ENCODE results near the gene RAP1GAP. TPM values are rescaled to one million over a fixed set of nuclear protein-coding genes. Genes with fewer than 3 reads are reported as not detected.

Gene RAP1GAP
- polyA plus RNA-seq, 3 donors, result 16.9 to 23.3 (median 20.7) TPM

DNA sequence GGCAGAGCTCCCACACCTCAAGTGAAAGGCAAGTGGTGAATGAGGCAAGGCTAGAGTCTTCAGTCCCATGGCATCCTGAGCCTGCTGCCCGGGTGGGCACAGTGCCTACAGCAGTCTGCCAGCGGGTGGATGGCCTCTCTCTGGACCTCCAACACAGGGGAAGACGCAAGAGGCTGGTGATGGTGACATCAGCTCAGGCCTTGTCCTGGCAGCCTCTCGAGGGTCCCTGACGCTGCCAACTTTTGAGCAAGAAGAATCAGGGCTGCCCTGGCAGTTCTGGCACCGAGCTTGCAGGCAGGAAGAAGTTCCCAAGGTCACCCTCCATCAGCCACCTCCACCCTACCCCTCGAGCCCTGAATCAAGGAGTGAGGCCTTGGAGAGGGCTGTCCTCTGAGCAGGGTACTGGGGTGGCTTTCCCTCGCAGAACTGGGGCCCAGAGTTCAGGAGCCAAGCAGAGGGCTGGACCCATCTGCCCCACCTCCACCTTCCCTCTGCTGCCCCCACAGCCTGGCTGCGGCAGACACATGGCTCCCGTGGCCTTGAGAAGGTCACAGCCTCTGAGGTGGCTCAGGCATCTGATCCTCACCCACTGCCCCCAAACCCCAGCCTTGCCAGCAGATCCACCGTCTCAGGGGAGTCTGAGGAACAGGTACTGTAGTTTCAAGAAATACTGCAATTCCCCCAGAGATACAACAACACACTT lies 5.8 kb downstream of the RAP1GAP start:
- no peak for DNase-seq (ENCODE audit: low read depth in 3 of 3, low spot score in 2 of 3)

DNA sequence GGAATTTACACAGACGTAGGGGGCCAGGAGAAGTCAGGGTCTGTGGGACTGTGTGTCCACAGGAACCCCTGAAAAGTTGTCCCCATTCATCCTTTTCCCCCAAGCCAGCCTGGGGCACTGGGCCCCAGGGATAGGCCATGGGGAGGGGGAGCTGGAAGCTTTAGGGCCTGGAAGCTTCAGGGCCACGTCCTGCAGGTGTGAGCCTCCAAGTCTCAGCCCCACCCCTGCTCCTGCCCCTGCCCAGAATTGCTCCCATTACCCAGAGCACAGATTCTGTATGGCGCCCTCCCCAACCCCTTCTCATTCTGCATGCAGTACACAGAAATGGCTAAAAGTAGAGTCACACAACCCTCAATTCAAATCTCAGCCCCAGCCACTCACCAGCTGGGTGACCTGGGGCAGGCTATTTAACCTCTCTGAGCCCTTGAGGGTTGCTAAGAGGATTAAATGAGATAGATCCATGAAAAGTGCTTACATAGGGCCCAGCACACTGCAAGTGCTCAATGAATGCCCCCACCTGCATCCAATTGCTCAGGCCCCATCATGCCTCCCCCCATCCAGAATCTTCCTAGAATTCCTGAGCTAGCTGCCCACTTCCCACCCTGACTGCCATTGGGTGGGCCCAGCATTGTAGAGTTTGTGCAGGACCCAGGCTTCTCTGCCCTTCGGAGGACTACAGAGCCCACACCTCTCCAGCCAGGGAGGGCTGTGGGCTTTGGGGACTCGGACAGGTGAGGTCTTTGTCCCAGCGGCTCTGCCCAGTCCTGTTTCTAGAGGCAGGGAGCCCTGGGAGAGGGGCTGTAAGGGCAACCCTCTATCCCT lies 6.5 kb downstream of the RAP1GAP start:
- DNase-seq (ENCODE audit: low read depth in 3 of 3, low spot score in 2 of 3), result no peak

- DNase-seq (ENCODE audit: low read depth in 3 of 3, low spot score in 2 of 3), result no peak
Observed at GRCh38 chr1:21661886-21662285, 7.3 kb downstream of the RAP1GAP start.

DNA sequence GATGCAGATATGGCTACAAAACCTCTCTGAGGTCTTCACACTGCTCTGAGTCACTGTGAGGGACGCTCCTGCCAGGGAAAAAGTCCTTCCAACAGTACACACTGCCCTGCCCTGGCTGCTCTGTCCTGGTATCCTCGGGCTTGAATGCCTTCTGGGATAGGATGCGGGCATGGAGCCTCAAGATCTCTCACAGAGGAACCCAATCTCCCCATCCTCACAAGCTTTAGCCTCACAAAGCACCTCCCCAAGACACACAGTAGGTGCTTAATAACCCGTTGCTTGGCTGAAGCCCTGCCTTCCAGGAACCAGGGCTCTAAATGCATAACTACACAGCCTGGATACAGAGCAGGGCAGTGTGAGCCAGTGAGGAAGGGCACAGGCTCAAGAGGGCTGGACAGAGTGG lies 9.2 kb downstream of the RAP1GAP start:
- no peak for DNase-seq (ENCODE audit: low read depth in 3 of 3, low spot score in 2 of 3)

DNA sequence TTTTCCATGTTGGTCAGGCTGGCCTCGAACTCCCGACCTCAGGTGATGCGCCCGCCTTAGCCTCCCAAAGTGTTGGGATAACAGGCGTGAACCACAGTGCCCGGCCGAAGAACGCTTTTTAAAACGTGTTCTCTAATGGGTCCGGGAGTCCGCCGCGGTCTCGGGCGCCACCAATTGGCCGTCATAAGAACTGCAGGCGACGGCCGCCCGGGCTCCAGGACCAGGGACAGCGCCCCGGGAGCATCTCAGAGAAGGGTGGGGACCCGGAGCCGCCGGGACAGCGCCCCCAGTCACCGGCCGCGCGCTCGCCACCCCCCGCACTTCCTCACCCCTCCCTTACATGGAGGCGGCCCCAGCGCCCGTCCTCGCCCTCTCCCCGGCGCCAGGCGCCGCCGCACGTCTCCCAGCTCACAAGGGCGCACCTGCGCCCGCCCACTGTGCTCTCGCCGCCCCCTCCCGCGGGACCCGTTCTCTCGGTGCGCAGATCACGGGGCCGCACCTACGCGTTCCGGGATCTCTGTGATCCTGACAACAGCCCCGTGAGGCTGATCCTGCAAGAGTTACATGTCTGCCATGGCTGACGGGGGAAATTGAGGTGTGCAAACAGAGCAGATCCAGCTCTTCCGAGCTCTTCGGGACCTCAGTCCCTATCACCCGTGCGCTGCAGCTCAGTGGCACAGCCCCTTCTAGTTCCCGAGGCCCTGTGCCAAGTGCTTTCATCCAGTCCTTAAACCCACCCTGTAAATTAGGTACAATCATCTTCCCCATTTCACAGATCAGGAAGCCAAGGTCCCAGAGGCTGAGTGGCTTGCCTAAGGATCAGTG lies 9.8 kb downstream of the RAP1GAP start:
- DNase-seq (ENCODE audit: low read depth in 3 of 3, low spot score in 2 of 3), result no peak

- DNase-seq (ENCODE audit: low read depth in 3 of 3, low spot score in 2 of 3), result no peak
Observed at GRCh38 chr1:21657456-21658190, 11.5 kb downstream of the RAP1GAP start.

GRCh38 chr1:21655748-21656147 lies 13.4 kb downstream of the RAP1GAP start:
- DNase-seq (ENCODE audit: low read depth in 3 of 3, low spot score in 2 of 3), result no peak

- no peak for DNase-seq (ENCODE audit: low read depth in 3 of 3, low spot score in 2 of 3)
Observed at GRCh38 chr1:21655259-21655658, 13.9 kb downstream of the RAP1GAP start.

GRCh38 chr1:21654209-21654608 lies 14.9 kb downstream of the RAP1GAP start:
- DNase-seq (ENCODE audit: low read depth in 3 of 3, low spot score in 2 of 3), result no peak

- DNase-seq (ENCODE audit: low read depth in 3 of 3, low spot score in 2 of 3), result no peak
Observed at GRCh38 chr1:21653744-21654100, 15.4 kb downstream of the RAP1GAP start.

- no peak for DNase-seq (ENCODE audit: low read depth in 3 of 3, low spot score in 2 of 3)
Observed at GRCh38 chr1:21652937-21653743, 16.0 kb downstream of the RAP1GAP start.

GRCh38 chr1:21652101-21652936 lies 16.8 kb downstream of the RAP1GAP start:
- no peak for DNase-seq (ENCODE audit: low read depth in 3 of 3, low spot score in 2 of 3)

DNA sequence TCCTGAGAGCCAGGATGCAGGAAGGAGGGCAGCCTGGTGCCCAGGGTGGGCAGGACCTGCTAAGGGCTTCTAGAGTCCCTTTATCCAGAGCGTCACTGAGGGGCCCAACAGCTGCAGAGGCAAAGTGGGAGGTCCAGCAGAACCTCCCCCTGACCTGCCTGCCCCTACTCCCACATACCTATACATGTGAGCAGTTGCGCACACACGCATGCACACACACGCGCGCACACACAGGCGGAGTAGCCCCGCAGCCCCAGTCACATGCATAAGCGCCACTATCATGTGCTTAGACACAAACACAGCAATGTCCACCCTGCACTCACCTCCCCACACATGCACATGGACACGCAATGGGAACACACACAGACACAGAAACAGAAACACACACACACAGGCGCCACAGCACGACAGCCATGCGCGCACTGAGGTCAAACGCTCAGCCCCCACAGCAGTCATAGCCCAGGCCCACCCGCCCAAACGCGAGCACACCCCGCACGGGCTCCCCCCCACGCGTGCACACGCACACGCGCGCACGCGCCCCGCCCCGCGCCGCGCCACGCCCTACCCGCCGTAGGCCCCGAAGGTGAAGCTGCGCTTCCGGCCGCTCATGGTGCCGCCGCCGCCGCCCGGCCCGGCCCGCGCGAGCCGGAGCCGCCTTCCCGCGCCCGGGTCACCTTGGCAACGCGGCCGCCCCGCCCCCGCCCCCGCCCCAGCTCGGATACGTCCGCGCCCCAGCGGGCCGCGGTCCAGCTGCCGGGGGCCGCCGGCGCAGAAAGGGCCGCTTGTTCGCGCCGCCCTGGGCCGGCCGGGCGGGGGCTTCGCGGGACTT lies 17.7 kb downstream of the RAP1GAP start:
- no peak for DNase-seq (ENCODE audit: low read depth in 3 of 3, low spot score in 2 of 3)

- DNase-seq (ENCODE audit: low read depth in 3 of 3, low spot score in 2 of 3), result no peak
Observed at GRCh38 chr1:21650400-21650799, 18.8 kb downstream of the RAP1GAP start.

DNA sequence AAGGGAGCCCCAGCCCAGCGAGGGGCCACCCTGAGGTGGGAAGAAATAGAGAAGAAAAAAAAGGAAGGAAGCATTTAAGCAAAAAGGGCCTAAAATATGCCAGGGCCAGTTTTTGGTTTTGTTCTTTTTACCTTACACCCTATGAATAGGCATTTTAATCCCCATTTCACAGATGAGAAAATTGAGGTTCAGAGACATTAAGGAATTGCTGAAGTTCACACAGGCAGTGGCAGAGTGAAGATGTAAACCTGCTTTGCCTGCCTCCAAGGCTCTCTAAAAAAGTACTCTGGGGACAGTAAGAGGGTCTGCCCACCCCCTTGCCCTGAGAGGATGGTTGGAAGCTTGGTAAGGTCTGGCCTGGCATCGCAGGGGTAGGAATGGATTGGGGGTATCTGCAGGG lies 19.8 kb downstream of the RAP1GAP start:
- DNase-seq (ENCODE audit: low read depth in 3 of 3, low spot score in 2 of 3), result no peak

- no peak for DNase-seq (ENCODE audit: low read depth in 3 of 3, low spot score in 2 of 3)
Observed at GRCh38 chr1:21648791-21649190, 20.4 kb downstream of the RAP1GAP start.

DNA sequence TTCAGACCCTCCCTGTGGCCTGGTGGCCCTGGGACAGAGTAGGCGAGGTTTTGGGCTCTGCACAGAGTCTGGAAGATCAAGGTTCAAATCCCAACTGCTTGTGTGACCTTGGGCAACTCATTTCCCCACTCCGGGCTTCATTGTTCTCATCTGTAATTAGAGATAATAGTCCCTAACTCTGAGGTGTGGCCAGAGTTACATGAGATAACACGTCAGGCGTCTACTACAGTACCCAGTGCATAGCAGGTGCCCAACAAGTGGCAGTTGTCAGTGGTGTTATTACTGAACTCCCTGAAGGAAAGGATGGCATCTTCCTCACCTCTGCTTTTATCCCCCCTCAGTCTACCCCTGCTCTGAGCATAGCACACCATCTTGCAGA lies 20.8 kb downstream of the RAP1GAP start:
- DNase-seq (ENCODE audit: low read depth in 3 of 3, low spot score in 2 of 3), result no peak
